Glomerular visceral epithelial cell (primary cell): Measurements from ENCODE around the gene LCLAT1.
"Not testable (repeated sequence)": the region's sequence is repeated elsewhere in the genome, so short reads cannot be mapped to it uniquely, and the experiment has no call there.

Source experiments
- DNase-seq: peaks from one replicate; pipeline ENCODE4 v3.0.0-alpha.2; 2016; ENCODE audit errors: extremely low spot score

The LCLAT1 gene

DNA sequence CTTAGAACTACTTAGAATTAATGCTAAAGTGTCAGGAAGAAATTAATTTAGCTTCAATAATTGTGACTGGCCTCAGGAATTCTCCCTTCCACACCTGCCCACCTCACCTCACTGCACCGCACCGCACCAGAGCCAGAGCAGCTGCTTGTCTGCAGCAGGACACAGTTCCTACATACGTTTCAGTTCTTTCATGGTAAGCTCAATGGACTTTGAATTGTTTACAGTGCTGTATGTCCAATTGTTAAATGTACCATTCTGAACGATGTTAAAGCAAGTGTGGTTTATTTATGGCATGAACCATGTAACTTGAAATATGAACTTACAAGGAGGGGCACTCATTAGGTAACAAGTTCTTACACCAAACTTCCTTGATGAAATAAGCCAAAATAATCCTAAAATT, 196.0 kb downstream of the LCLAT1 start:
- not testable (repeated sequence) for DNase-seq

DNA sequence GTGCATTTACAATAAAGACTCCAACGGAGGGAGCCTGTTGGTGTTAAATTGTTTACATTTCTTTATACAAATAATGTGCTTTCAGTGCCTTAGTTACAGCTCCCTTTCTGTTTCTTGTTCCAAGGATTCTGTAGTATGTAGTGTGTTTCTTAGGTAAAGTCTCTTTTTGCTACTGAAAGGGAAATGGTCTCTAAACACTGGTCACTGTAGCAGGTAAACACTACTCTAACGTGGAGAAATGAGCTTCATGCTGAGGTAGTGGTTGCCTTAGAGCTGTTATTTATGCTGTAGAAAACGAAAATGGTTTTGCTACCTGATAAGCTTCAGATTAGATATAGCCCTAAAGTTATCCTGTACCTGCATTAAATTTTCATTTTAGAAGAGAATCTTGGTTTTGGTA, 196.6 kb downstream of the LCLAT1 start:
- no peak for DNase-seq

DNA sequence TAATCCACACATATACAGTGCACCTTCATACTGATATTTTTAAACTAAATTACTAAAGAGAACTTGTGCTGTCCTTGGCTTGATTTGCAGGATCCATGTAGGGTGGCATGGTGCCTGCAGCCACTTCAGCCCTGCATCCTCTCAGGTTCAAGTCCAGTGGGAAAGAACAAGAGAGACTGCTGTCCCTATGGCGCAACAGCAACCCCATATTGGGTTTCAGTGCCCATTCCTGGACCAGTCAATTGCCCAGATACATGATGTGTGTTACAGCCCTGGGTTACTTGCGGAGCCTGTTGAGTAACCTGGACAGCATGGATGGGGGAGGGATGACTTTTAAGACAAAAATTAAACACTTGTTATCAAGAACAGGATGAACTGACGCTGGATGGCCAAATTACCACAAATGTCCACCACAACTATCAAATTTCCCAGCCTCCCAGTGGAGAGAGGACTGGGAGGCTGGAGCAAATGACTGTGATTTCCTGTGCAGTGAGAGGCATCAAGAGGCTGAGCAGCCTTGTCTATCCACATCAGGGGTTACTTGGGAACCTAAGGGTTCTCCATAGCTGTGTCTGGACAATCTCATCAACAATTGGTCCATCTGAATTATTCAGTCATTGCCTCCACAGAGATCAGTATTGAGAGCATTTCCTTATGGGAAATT, 198.2 kb downstream of the LCLAT1 start:
- DNase-seq = no peak

DNA sequence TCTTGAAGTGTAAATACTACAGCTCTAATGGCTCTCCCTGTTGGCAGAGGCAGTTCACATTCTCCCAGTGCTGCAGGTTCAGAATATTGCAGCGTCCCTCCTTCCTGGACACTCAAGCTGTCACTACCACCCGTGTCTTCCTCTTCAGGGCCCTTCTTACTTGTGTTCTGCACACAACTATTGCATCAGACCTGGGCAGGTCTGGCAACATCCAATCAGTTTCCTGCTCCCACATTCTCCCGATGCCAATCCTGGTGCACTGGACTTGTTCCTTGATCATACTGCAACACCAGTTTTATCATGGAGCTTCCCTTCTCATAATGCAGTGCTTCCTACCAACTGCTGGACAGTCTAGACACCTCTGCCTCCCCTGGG, 198.7 kb downstream of the LCLAT1 start:
- DNase-seq = no peak

DNA sequence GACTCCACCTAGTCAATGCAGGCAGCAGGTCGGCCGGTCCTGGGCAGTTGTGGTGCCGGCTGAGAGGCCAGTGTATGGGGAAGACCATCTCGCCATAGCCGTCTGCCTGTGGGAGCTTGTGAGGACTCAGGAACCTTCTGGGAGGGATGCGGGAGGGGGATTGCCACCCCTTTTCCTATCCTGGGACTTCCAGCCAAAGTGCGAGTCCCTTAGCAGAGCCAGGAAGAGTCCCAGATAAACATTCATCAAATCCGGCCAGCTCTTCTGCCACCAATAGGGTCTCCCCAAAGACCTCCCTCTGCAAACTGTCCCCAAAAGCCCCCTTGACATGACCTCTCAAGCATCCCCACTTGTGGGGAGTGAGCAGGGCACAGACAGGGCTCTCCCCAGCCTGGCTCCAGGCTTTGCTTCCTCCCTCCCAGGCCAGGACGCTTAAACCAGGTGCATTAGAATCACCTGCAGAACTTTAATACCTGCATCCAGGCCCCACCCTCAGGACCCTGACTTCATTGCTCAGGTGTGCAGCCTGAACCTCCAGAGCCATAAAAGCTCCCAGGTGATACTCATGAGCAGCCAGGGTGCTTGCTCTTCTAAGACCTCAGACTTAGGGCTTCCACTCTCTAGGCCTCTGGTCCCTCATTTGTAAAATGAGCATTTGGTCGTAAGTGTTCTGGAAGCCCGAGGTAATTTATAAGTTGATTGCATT, 200.9 kb downstream of the LCLAT1 start:
- no peak for DNase-seq

DNA sequence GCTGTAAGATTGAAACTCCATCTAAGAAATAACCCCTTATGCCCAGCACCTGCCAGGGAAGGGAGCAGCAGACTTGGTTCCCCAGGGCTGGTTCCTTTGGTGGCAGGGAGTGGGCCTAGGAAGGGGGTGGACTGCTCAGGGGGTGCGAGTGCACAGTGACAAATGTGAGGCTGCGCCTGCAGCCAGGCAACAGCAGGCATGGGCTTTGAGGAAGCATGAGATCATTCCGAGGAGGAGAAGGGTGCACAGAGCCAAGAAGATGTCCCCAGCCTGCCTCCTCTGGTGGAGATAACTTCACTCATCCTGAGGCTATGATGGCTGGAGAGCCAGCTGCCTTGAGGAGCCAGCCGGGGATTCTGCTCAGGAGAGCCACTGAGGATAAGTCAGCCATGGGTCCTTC, 202.2 kb downstream of the LCLAT1 start:
- DNase-seq = no peak

DNA sequence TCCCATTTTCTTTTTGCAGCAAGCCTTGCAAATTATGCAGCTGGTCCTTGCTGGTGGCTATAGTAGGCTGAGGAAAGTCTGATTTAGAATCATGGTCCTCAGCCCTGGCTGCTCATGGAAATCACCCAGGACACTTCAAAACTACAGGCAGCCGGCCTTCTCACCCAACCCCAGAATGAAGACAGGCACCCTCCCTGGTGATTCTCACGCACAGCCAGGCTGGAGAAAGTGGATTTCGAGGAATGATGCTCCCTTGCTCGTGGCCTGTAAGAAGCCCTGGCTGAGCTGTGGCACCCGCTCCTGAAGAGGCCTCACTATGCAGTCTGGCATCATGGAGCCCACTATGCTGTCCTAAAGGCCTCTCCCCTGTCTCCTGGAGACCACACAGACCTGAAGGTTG, 202.8 kb downstream of the LCLAT1 start:
- DNase-seq = no peak

DNA sequence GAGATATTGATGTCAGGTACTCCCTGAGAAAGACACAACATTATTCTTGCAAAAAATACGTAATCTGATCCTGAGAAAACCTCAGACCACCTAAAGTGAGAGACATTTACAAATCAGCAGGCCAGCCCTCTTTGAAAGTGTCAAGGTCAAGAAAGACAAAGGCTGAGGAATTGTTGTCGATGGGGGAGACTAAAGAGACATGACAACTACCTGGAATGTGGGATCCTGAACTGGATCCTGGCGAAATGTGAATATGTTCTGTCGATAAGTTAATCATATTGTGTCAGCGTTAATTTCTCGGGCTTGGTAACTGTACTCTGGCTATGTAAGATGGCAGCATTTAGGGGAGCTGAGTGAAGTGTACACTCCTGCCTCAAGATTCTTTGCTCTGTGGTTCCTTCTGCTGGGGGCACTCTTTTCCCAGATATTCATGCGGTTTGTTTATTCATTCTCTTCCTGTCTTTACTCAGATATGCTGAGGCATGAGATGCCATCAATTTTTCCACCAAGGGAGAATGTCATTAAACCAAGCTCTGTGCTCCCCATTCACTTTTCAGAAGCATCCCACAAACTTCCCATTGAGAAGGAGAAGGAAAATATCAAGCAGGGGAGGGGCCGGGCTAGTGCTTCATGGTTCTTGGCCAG, 205.3 kb downstream of the LCLAT1 start:
- no peak for DNase-seq

DNA sequence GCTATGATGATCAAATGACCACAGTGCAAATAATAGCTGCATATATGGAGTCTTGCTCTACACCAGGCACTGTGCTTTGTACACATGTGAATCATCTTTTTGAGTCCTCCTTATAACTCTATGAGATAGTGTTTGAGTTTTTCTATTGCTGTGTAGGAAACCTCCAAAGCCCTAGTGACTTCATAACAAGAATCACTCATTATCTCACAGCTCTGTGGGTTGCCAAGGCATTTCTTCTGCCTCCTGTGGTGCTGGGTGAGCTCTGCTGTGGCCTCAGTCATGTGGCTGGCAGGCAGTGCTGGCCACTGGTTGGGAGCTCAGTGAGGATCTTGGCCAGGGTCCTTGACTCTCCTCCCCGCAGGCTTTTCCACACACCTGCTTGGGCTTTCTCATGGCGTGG, 206.8 kb downstream of the LCLAT1 start:
- DNase-seq = no peak

DNA sequence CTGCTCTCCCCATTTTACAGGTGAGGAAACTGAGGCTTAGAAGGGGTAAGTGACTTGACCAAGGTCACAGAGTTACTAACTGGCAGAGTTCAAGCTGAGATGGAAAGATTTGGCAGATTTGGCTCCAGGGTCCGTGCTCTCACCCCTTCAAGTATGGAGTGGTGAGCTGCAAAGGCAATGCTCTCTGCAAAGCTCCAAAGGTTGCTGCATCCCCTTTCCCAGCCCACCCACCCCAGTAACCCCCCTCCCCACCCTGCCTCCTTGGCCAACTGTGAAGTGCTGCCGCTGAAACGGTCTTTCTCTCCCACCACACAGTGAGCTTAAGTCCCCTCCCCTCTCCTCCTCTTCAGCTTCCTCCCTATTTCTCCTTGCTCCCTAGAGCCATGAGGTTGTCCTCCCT, 207.4 kb downstream of the LCLAT1 start:
- DNase-seq = no peak

DNA sequence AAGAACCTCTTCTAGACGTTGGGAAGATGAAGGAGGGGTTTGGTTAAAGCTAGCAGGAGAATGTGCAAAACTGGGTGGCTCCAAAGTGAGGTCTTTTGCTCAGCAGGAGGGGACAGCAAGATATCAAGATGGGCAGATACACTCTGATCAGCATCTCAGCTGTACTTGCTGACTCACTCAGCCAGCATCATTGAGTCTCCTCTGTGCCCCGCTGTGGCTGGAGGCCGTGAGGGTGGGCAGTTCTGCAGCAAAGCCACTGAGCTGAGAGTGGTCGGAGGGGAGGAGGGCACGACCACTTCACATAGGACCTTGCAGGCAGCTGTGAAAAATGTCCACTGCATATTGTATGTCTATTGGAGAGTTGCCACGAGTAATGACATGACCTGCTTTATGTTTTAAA, 208.2 kb downstream of the LCLAT1 start:
- DNase-seq = no peak

DNA sequence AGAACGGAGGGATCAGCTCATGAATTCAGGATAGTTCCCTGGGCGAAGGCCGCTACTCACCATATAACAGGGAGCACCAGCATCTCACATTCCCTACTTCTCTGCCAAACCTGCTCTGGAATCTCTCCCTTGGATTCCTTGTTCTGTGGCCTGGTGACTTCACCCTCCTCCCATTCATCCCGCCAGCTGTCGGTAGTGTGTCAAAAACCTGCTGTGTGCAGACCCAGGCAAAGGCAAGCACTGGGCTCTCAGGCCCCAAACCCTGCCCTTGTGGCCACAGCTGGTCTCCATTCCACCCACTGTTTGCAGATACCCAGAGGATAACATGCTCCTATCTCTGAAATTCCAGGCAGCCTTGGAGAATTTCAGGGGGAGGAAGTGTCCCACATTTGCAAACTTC, 208.6 kb downstream of the LCLAT1 start:
- DNase-seq = peak; percentile 62

DNA sequence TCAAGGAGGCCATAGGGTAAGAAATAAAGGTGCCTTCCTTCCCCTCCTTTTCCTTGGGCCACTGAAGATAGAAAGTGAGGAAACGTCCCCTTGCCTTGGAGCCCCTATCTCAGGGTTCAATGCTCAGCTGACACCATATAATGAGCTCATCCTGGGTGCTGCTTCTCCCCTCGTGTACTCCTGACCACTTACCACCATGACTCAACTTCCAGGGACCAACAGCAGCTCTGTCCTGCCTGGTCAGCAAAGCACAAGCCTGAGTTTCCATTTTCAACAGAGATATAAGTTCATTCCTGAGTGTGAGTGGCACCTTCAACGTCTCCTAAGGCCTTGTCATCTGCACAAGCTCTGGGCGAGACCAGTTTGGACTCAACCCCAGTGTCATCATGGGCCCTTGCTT, 209.0 kb downstream of the LCLAT1 start:
- DNase-seq = peak; percentile 74

DNA sequence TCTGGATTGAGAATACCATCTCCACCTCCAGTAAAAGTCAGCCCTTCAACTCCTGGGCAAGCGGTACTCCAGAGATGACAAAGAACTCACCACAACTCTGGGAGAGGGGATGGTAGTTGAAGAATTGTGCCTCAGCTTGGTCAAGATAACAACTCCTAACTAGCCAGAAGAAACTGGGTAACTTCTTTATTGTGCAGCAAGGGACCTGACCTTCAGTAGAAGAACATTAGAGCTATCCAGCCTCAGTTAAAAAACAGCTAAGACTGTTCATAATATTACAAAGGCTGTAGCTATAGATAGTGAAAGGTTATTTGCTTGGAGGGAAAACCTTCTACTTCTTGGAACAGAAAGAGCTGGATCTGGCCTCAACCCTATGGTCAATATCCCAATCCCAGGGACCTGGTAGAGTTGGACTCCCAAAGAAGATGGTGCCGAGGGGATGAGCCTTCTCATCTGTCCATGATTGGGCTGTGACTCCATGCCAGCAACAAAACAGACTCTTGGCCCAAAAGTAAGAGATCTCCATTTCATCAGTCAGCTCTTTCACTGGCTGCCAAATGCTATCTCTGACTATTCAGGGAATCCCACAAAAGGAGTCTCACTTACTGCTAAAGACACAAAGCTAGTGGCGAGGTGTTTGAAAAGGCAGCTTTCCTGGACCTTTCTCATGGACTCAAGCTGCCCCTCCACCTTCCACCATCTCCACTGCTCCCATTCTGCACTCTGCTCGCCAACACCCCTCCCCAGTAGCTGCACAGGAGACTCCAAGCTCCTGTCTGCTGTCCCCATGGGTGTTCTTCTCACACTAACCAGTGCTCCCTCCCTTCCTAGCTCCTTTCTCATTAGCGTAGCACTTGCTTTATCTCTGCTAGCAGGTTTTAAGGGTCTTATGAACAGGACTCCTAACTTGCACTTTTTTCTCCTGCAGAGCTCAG, 214.4 kb downstream of the LCLAT1 start:
- DNase-seq = no peak

DNA sequence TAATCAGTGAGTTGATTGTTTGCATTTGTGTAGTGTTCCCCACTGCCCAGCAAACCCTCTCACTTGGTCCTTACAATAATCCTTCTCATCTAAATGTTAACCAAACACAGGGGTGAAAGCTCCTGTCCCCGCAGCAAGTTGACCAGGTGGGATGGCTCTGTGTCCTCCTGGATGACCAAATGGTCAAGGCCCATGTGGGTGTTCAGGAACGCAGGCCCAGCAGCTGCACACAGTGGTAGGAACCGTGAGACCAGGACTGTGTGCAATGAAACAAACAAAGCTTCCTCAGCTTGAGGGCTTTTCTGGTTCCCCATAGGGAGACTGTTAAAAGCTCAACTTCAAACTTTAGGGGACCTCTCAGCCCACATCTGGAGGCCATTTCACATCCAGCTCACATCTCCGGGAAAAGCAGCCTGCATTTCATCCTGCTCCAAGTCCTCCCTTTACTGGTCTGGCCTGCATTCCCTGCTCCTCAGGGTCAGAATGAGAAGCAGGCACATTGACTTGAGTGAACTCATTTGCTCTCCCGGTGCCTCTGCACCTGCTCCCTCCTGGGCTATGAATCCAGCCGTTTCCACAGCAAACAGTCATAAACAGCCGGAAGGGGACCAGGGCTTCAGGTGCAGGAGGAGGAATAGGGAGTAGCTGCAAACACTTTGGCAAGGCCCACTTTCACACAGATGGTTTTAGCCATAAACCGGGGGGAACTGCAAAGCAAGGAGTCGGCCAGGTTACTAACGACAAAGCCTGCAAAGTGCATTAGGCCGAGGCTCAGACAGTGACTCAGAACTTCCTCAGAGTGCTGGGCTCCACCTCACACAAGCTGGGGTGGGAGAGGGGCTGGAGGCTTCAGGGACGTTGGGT, 215.5 kb downstream of the LCLAT1 start:
- peak; percentile 41 for DNase-seq

DNA sequence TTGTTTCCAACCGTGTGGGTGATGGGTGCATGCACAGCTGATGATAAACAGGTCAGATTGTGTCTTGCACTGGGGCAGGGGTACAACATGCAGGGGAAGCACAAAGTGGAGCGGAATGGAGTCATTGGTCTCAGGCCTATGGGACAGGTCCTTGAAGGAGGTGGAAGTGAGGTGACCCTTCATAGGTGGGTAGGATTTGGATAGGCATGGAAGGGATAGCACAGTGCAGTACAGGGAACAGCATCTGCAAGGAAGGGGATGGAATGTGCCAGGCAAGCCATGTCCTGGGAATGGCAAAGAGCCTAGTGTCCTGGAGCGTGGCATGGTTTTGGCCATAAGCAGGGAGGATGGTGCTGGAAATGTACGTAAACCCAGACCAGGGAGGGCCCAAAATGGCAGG, 216.3 kb downstream of the LCLAT1 start:
- no peak for DNase-seq

DNA sequence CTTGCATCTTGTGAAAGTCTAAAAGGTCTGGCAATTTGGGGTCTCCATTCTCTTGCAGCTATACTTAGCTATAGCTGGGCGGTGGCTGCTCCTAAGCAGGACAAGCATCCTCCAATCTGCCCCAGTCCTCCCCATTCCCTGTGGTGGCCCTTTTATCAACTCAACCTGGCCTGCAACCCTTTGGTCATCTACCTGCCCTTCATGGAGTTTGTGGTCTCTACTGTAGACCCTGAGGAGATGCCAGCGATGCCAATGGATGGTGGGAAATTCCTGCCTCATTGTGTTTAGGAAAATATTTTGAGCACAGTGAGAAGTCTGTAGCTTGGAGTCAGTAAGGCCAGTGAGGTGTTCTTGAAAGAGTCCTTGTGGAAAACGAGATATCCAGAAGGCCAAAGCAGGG, 216.8 kb downstream of the LCLAT1 start:
- no peak for DNase-seq

DNA sequence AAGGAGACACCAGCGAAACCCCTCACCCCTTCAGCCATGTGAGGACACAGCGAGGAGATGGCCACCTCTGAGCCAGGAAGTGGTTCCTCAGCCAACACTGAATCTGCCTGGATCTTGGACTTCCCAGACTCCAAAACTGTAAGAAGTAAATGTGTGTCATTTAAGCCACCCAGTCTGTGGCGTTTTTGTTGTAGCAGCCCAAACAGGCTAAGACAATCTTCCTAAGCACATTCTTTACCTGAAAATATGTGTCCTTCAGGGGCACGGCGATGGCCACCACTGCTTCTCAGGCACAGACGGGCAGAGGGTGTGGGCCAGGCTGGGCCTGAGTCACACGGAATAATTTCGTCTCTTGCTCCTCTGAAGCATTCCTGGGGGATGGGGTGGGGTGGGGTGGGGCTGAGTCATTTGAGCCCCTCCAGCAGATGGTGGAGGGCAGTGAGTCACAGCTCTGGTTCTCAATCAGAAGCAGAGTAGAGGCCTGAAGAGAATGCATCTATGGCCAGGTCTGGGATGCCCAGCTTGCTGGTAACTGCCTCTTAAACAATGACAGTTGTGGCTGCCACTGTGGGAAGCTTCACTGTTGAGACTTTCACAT, 217.8 kb downstream of the LCLAT1 start:
- DNase-seq = peak; percentile 94

DNA sequence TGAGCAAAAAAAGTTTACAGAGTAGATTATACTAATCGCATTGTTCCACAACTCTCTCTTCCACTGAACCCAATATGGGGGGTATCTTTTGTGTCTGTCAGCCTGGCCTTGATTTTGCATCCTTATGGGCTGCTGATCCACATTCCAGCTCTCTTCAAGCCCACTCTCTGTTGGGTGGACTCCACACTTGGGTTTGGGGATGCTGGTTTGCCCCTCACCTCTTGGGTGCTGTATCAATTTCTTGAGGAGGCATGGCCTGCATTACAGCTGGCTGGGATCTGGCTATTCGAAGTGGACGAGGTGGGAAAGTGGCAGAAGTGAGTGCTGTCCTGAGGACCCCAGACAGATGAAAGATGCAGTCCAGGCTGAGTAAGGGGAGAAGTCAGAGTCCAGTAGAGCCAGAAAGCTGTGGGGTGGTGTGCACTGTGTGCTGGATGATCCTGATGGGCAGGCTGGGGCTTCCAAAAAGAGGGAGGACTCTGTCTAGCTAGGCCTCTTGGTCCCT, 218.8 kb downstream of the LCLAT1 start:
- no peak for DNase-seq

DNA sequence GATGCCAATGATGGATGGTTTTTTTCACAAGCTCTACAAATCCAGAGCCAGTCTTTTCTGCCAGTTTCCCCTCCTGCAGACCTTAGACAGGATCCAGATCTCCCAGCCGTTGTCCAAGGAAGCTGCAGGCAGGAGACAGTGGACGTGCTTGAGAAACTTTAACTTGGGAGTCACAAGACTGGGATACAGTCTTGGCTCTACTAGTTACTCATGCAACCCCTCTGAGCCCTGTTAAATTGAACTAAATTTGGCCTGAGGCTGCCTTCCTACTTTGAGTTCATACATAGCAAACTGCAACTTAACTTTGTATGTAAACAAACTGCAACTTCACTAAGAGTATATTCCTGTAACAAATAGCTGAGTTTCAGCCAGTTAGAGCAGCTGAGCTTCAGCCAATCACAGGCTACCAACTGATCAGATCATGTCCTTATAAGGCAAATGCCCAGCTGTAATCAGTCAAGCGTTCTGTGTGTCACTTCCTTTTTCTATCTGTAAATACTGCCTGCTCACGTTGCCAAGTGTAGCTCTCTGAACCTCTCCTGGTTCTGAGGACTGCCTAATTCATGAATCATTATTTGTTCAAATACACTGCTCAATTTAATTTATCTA, 219.3 kb downstream of the LCLAT1 start:
- DNase-seq = peak; percentile 61
